H9 (cell line): ENCODE data around the gene CACNA2D3. TPM values are rescaled to one million over a fixed set of nuclear protein-coding genes. Genes with fewer than 3 reads are reported as not detected.

Experiments
- DNase-seq: peaks from one replicate; pipeline ENCODE4 v3.0.0-alpha.2; 2017
- H2AFZ ChIP-seq: one replicate; pipeline ENCODE4 v1.6.1; 2013; ENCODE audit warnings: mild to moderate bottlenecking, low read length, control low read depth, moderate library complexity
- H2AK5ac ChIP-seq: 2 replicates; pipeline ENCODE4 v1.6.1; 2013; ENCODE audit warnings: low read length, control low read depth, mixed read lengths; ENCODE audit not compliant: insufficient read length
- H2BK120ac ChIP-seq: one replicate; pipeline ENCODE4 v1.6.1; 2013; ENCODE audit warnings: low read depth, mild to moderate bottlenecking, low read length, control low read depth, inconsistent platforms; ENCODE audit not compliant: poor library complexity, severe bottlenecking
- H2BK12ac ChIP-seq: 2 replicates; pipeline ENCODE4 v1.6.1; 2013; ENCODE audit warnings: low read length, control low read depth, mixed read lengths, low read depth; ENCODE audit not compliant: insufficient read length
- H2BK15ac ChIP-seq: 2 replicates; pipeline ENCODE4 v1.6.1; 2013; ENCODE audit warnings: low read depth, low read length, control low read depth
- H2BK20ac ChIP-seq: one replicate; pipeline ENCODE4 v1.6.1; 2013; ENCODE audit warnings: low read depth, mild to moderate bottlenecking, low read length, control low read depth, inconsistent platforms; ENCODE audit not compliant: poor library complexity, severe bottlenecking
- H2BK5ac ChIP-seq: 2 replicates; pipeline ENCODE4 v1.6.1; 2013; ENCODE audit warnings: low read length, control low read depth, mixed read lengths; ENCODE audit not compliant: insufficient read length
- H3K14ac ChIP-seq: 2 replicates; pipeline ENCODE4 v1.6.1; 2013; ENCODE audit warnings: low read length, control low read depth; ENCODE audit not compliant: insufficient read depth
- H3K18ac ChIP-seq: 2 replicates; pipeline ENCODE4 v1.6.1; 2013; ENCODE audit warnings: low read depth, mild to moderate bottlenecking, mixed read lengths, low read length, control low read depth; ENCODE audit not compliant: insufficient read length
- H3K23ac ChIP-seq: 2 replicates; pipeline ENCODE4 v1.6.1; 2013; ENCODE audit warnings: low read length, control low read depth, mixed read lengths, low read depth; ENCODE audit not compliant: insufficient read length
- H3K23me2 ChIP-seq: 2 replicates; pipeline ENCODE4 v1.6.1; 2013; ENCODE audit warnings: low read depth, mild to moderate bottlenecking, mixed read lengths, low read length, control low read depth; ENCODE audit not compliant: insufficient read length, poor library complexity, severe bottlenecking
- H3K27ac ChIP-seq: 2 replicates; pipeline ENCODE4 v1.5.1; 2013; ENCODE audit warnings: low read length, control low read depth, mixed read lengths, low read depth; ENCODE audit not compliant: insufficient read length
- H3K27me3 ChIP-seq: 2 replicates; pipeline ENCODE4 v1.6.1; 2013; ENCODE audit warnings: low read length, control low read depth, inconsistent platforms; ENCODE audit not compliant: insufficient read depth
- H3K4ac ChIP-seq: 2 replicates; pipeline ENCODE4 v1.6.1; 2013; ENCODE audit warnings: low read depth, mild to moderate bottlenecking, control low read depth, inconsistent platforms, low read length, moderate library complexity
- H3K4me1 ChIP-seq: 2 replicates; pipeline ENCODE4 v1.6.1; 2013; ENCODE audit warnings: low read length, control low read depth, inconsistent platforms; ENCODE audit not compliant: insufficient read depth
- H3K4me2 ChIP-seq: 2 replicates; pipeline ENCODE4 v1.6.1; 2013; ENCODE audit warnings: low read length, control low read depth, mixed read lengths; ENCODE audit not compliant: insufficient read length, insufficient read depth
- H3K56ac ChIP-seq: 2 replicates; pipeline ENCODE4 v1.6.1; 2013; ENCODE audit warnings: low read depth, mild to moderate bottlenecking, mixed read lengths, low read length, control low read depth; ENCODE audit not compliant: insufficient read length
- H3K79me1 ChIP-seq: 2 replicates; pipeline ENCODE4 v1.6.1; 2013; ENCODE audit warnings: low read depth, mild to moderate bottlenecking, moderate library complexity, low read length, control low read depth, inconsistent platforms; ENCODE audit not compliant: insufficient read depth, poor library complexity, severe bottlenecking
- H3K79me2 ChIP-seq: 2 replicates; pipeline ENCODE4 v1.6.1; 2013; ENCODE audit warnings: low read length, control low read depth, inconsistent platforms; ENCODE audit not compliant: insufficient read depth
- H3K9ac ChIP-seq: 2 replicates; pipeline ENCODE4 v1.6.1; 2013; ENCODE audit warnings: low read length, control low read depth, mixed read lengths; ENCODE audit not compliant: insufficient read length; ENCODE audit errors: extremely low read depth
- H3K9me3 ChIP-seq: one replicate; pipeline ENCODE4 v1.6.1; 2013; ENCODE audit warnings: low read depth, low read length, inconsistent platforms; ENCODE audit not compliant: control insufficient read depth
- H3T11ph ChIP-seq: one replicate; pipeline ENCODE4 v1.6.1; 2013; ENCODE audit warnings: mild to moderate bottlenecking, low read length, control low read depth, inconsistent platforms
- H4K20me1 ChIP-seq: one replicate; pipeline ENCODE4 v1.6.1; 2013; ENCODE audit not compliant: control insufficient read depth, insufficient read length, insufficient read depth
- H4K5ac ChIP-seq: 2 replicates; pipeline ENCODE4 v1.6.1; 2013; ENCODE audit warnings: low read depth, mild to moderate bottlenecking, mixed read lengths, low read length, control low read depth; ENCODE audit not compliant: insufficient read length
- H4K8ac ChIP-seq: replicated peaks from 2 replicates; pipeline ENCODE4 v1.6.1; 2013; ENCODE audit warnings: low read length, control low read depth, mixed read lengths, low read depth; ENCODE audit not compliant: insufficient read length
- H4K91ac ChIP-seq: 2 replicates; pipeline ENCODE4 v1.6.1; 2013; ENCODE audit warnings: low read depth, mild to moderate bottlenecking, moderate library complexity, mixed read lengths, low read length, control low read depth; ENCODE audit not compliant: insufficient read length
- H3K27ac Mint-ChIP-seq, 3 experiments: 2 replicates in 2 of 3; 3 replicates in 1 of 3; pipeline ENCODE4 v1.8.0; 2020 to 2021; ENCODE audit warnings: mixed read lengths in 3 of 3, mild to moderate bottlenecking in 1 of 3, moderate library complexity in 1 of 3
- H3K27me3 Mint-ChIP-seq: 2 replicates; pipeline ENCODE4 v1.8.0; 2021; ENCODE audit warnings: low read depth, mild to moderate bottlenecking, moderate library complexity, mixed read lengths
- H3K36me3 Mint-ChIP-seq, 3 experiments: 2 replicates in 2 of 3; 3 replicates in 1 of 3; pipeline ENCODE4 v1.8.0; 2020 to 2021; ENCODE audit warnings: low read depth in 3 of 3, mixed read lengths in 3 of 3; ENCODE audit not compliant: insufficient read depth in 1 of 3
- H3K4me1 Mint-ChIP-seq, 2 experiments: 2 replicates each; pipeline ENCODE4 v1.8.0; 2020; ENCODE audit warnings: mixed read lengths in 2 of 2
- H3K4me3 Mint-ChIP-seq, 2 experiments: 2 replicates in 1 of 2; 3 replicates in 1 of 2; pipeline ENCODE4 v1.8.0; 2020 to 2021; ENCODE audit warnings: mild to moderate bottlenecking in 2 of 2, mixed read lengths in 2 of 2, moderate library complexity in 1 of 2
- H3K9me3 Mint-ChIP-seq, 2 experiments: 2 replicates in 1 of 2; 3 replicates in 1 of 2; pipeline ENCODE4 v1.8.0; 2020; ENCODE audit warnings: mild to moderate bottlenecking in 2 of 2, mixed read lengths in 2 of 2, moderate library complexity in 1 of 2
- CTCF ChIP-seq: fragments of 200-600 bp; sonication (generic); conservative IDR thresholded peaks from 3 replicates; pipeline ENCODE4 v1.8.0; 2021; ENCODE audit warnings: antibody characterized with exemption, mild to moderate bottlenecking
- WGBS: extraction: QIAGEN DNeasy Blood & Tissue Kit; methylation state at CpG from one replicate; pipeline ENCODE4 v1.1.7; 2013; ENCODE audit warnings: missing lambda C conversion rate, low lambda C conversion rate, mixed read lengths; ENCODE audit not compliant: insufficient read length; ENCODE audit errors: extremely low coverage; 5-methylcytosine and 5-hydroxymethylcytosine counted together
- total RNA-seq: library from RNA; stranded (reverse); gene quantifications from 2 replicates; pipeline ENCODE4 v1.2.1, GENCODE V29; 2021

Gene CACNA2D3
- total RNA-seq, 1 experiment from 2014 or later = 3.2 TPM

DNA sequence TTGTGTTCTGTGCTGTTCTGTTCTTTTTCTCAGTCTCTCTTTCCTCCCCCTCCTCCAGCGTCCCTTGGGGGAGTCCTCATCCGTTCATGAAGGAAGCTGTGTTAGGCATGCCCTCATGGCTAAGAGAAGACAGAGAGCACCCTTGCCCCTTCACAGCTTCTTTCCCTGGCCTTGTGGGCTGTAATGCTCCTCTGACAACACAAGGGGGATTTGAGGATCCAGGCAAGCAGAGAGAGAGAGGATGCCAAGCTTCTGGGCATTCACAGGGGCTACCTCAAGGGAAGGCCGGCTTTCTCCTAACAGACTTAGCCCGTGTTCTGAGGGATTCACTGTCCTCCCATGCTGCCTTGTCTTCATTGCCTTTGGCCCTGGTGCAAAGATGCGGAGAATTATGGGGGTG, 416.0 kb downstream of the CACNA2D3 start:
- peak; percentile 62 for DNase-seq
- H3K4me3 Mint-ChIP-seq = no peak overlapping the region

More for the DNA sequence above, 416.0 kb downstream of the CACNA2D3 start:
- H3K79me2 ChIP-seq = no peaks in the 10 kb centered on the region
- Mint-ChIP-seq H3K36me3 (no peaks in the 10 kb centered on the region), H3K27ac (no peak overlapping the region), H3K27me3 (0 out of 2 replicates have a peak, but pooled peaks cover 1% of the 10 kb centered on the region), H3K4me1 (peaks cover 3% of the 10 kb centered on the region in 2 experiments), H3K9me3 (no peaks in the 10 kb centered on the region; a peak in 1 of 5 replicates)
- no peak overlapping the region for H4K8ac ChIP-seq
- H3T11ph ChIP-seq = no peak overlapping the region
- H3K56ac ChIP-seq = no peak overlapping the region
- H4K5ac ChIP-seq = no peak overlapping the region
- H3K23me2 ChIP-seq = no peaks in the 10 kb centered on the region
- TF ChIP-seq CTCF = peak; percentile 71
- H3K4me1 ChIP-seq = no peaks in the 10 kb centered on the region
- H2AK5ac ChIP-seq = no peak overlapping the region
- H4K20me1 ChIP-seq = no peaks in the 10 kb centered on the region
- H3K9ac ChIP-seq = no peak overlapping the region
- H3K4ac ChIP-seq = no peak overlapping the region
- no peak overlapping the region for H2BK15ac ChIP-seq
- no peak overlapping the region for H3K4me2 ChIP-seq
- H3K9me3 ChIP-seq = no peaks in the 10 kb centered on the region
- H2BK5ac ChIP-seq = no peak overlapping the region
- no peak overlapping the region for H3K27ac ChIP-seq
- no peak overlapping the region for H3K23ac ChIP-seq
- H2BK120ac ChIP-seq = no peak overlapping the region
- H2AFZ ChIP-seq = no peak overlapping the region
- H3K18ac ChIP-seq = no peak overlapping the region
- H2BK20ac ChIP-seq = no peak overlapping the region
- no peaks in the 10 kb centered on the region for H3K79me1 ChIP-seq
- no peak overlapping the region for H3K14ac ChIP-seq
- WGBS = no CpG with 5 or more reads among the region's 5 CpGs
- no peaks in the 10 kb centered on the region for H3K27me3 ChIP-seq
- H4K91ac ChIP-seq = no peak overlapping the region
- no peak overlapping the region for H2BK12ac ChIP-seq
